K562 (cell line): ENCODE results near the gene TGFBR3L. TPM values are rescaled to one million over a fixed set of nuclear protein-coding genes. Genes with fewer than 3 reads are reported as not detected.

ENCODE experiments used
- CHD7 ChIP-seq: fragments of 200-600 bp; sonication (generic); IDR thresholded peaks from one replicate; pipeline ENCODE4 v1.6.1; 2012; ENCODE audit warnings: mild to moderate bottlenecking, low read depth, low read length, inconsistent platforms
- FOXA3 ChIP-seq, 2 experiments: fragments of 450-650 bp in 1 of 2; sonication (generic) in 1 of 2; formaldehyde crosslinking; IDR thresholded peaks in 1 of 2; conservative IDR thresholded peaks in 1 of 2; 2 replicates each; pipeline versions ENCODE4 v1.4.0 to v1.8.0; 2020 to 2022; ENCODE audit warnings: mild to moderate bottlenecking in 2 of 2, missing genetic modification reagents in 1 of 2
- HINFP ChIP-seq: fragments of 450-650 bp; conservative IDR thresholded peaks from 2 replicates; pipeline ENCODE4 v1.6.1; 2016; ENCODE audit warnings: missing genetic modification characterization, low read depth, mild to moderate bottlenecking, control low read depth, missing compliant biosample characterization
- HNRNPK ChIP-seq: fragments of 200-400 bp; formaldehyde crosslinking; IDR thresholded peaks from one replicate; pipeline ENCODE4 v1.6.1; 2018; ENCODE audit warnings: mild to moderate bottlenecking, low read depth, low read length; ENCODE audit not compliant: poor library complexity, severe bottlenecking
- MYBL2 ChIP-seq, 2 experiments: fragments of 450-650 bp in 1 of 2; sonication (generic) in 1 of 2; formaldehyde crosslinking in 1 of 2; IDR thresholded peaks; 2 replicates each; pipeline versions ENCODE4 v1.6.1 to v1.8.1; 2017 to 2022; ENCODE audit warnings: borderline replicate concordance in 1 of 2, inconsistent platforms in 1 of 2, low read depth in 1 of 2, mild to moderate bottlenecking in 1 of 2, missing genetic modification reagents in 1 of 2, moderate library complexity in 1 of 2
- NRF1 ChIP-seq, 2 experiments: fragments of 450-650 bp; IDR thresholded peaks in 1 of 2; conservative IDR thresholded peaks in 1 of 2; 2 replicates each; pipeline ENCODE4 v1.6.1; 2014; ENCODE audit warnings: mild to moderate bottlenecking in 2 of 2
- ZBTB1 ChIP-seq: sonication (generic); formaldehyde crosslinking; IDR thresholded peaks from 2 replicates; pipeline ENCODE4 v1.8.1; 2023; ENCODE audit warnings: missing genetic modification reagents, low read depth, mild to moderate bottlenecking, borderline replicate concordance
- ZNF253 ChIP-seq: fragments of 250-450 bp; sonication (Bioruptor Pico); conservative IDR thresholded peaks from 2 replicates; pipeline ENCODE4 v1.6.1; 2021; ENCODE audit warnings: mild to moderate bottlenecking
- ZNF584 ChIP-seq: fragments of 200-800 bp; sonication (Bioruptor generic); IDR thresholded peaks from 2 replicates; pipeline ENCODE4 v1.6.1; 2016; ENCODE audit warnings: low read depth, mild to moderate bottlenecking, missing genetic modification characterization, missing compliant biosample characterization
- polyA plus RNA-seq, 8 experiments: library from polyadenylated mRNA; depleted of rRNA in 4 of 8; stranded (reverse) in 5 of 8; unstranded in 3 of 8; fragments of >200 nt; fragmentation: Nextera tagmentation in 2 of 8; fragmentation: Illumina TruSeq in 1 of 8; extraction: Ambion mirVana in 2 of 8; extraction: Trizol in 1 of 8; gene quantifications; 2 replicates each; pipeline versions ENCODE4 v1.2.1 to v1.2.3, GENCODE V29; 2011 to 2014; ENCODE audit warnings: inconsistent platforms in 1 of 8, missing spikeins in 1 of 8
- total RNA-seq, 7 experiments: library from RNA; depleted of rRNA in 6 of 7; stranded (reverse); fragments of >200 nt in 6 of 7; fragmentation: Illumina TruSeq in 2 of 7; extraction: Trizol in 2 of 7; gene quantifications; 2 replicates each; pipeline versions ENCODE4 v1.2.1 to v1.2.3, GENCODE V29; 2011 to 2021; ENCODE audit warnings: low replicate concordance in 1 of 7
- TF ChIP-seq, protein P1 (sequence below): sonication (generic); formaldehyde crosslinking; IDR thresholded peaks from 2 replicates; pipeline ENCODE4 v1.8.0; 2022; ENCODE audit warnings: missing genetic modification reagents, mild to moderate bottlenecking, moderate library complexity, borderline replicate concordance

The TGFBR3L gene
- total and polyA plus RNA-seq, 9 of the 15 experiments (the other 6 are each of a cell fraction or from before 2014, with no cell fraction given), result not detected

DNA sequence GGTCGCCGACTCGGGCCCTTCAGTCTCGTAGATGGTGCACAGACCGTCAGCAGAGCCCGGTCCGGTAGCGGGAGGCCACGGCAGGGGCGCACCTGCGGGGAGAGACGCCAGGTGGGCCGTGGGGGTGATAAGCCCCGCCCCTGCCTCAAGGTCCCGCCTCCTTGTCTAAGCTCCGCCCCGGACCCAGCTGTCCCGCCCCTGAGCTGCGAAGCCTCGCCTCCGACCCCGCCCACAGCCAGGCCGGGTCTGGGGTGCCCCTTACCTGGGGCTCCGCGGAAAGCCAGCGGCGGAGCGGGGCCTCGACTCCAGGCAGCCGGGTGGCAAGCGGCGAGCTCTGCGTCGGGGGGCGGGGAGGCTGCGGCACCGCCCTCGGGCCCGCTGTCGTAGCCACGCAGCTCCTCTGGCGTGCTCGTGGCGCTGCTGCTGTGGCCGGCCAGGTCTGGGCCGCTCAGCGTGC is 45.1 kb upstream of the TGFBR3L start (continued):
- TF ChIP-seq MYBL2 (IDR thresholded peaks at IDR 0.05; ENCODE audit: low read depth) (no peak), MYBL2 (CRISPR knock-in tag; IDR thresholded peaks at IDR 0.05; ENCODE audit: borderline replicate concordance) (no peak), HINFP (tag) (no peak), HNRNPK (peak; percentile 58), ZNF253 (CRISPR knock-in tag) (no peak), NRF1 (conservative IDR thresholded peaks at IDR 0.05 in 1 of 2, IDR thresholded peaks at IDR 0.05 in 1 of 2) (peak; percentile 27 to 42; a peak in 2 of 4 replicates), ZNF584 (CRISPR knock-in tag) (no peak), CHD7 (no peak), FOXA3 (CRISPR knock-in tag; conservative IDR thresholded peaks at IDR 0.05 in 1 of 2, IDR thresholded peaks at IDR 0.05 in 1 of 2) (peak in 1 of 2 experiments; percentile 60; a peak in 1 of 4 replicates), ZBTB1 (CRISPR knock-in tag) (0 out of 2 replicates have a peak, but pooled peaks have one; percentile 38)
- TF ChIP-seq, protein P1, sequence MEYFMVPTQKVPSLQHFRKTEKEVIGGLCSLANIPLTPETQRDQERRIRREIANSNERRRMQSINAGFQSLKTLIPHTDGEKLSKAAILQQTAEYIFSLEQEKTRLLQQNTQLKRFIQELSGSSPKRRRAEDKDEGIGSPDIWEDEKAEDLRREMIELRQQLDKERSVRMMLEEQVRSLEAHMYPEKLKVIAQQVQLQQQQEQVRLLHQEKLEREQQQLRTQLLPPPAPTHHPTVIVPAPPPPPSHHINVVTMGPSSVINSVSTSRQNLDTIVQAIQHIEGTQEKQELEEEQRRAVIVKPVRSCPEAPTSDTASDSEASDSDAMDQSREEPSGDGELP (CRISPR knock-in tag), result peak; percentile 64
